PC-9 (cell line): ENCODE measurements around the gene CACNA1A. TPM values are rescaled to one million over a fixed set of nuclear protein-coding genes. Genes with fewer than 3 reads are reported as not detected.

ENCODE experiments used
- BruUV-seq: library from RNA; stranded (reverse); fragments of 400-500 nt; replicated peaks from 2 replicates; lab custom pipeline; 2021; lab: Mats Ljungman, UMichigan
- CTCF ChIA-PET: fragments of 300-600 bp; sonication (Branson Sonifier 250); formaldehyde crosslinking; loops from one replicate; lab custom pipeline; 2022; ENCODE audit warnings: antibody characterized with exemption; lab: Charles Lee
- POLR2A ChIA-PET: fragments of 300-600 bp; sonication (Branson Sonifier 250); formaldehyde crosslinking; loops from one replicate; lab custom pipeline; 2022; ENCODE audit warnings: antibody characterized with exemption; ENCODE audit not compliant: unreplicated experiment; lab: Charles Lee
- DNase-seq, 2 experiments: peaks; one replicate each; pipeline versions ENCODE4 v3.0.0 to v3.0.0-alpha.2; 2015 to 2022; ENCODE audit warnings: mixed read lengths in 1 of 2
- H2AFZ ChIP-seq: fragments of 200-600 bp; sonication (generic); 2 replicates; pipeline ENCODE4 v1.8.1; 2017; ENCODE audit warnings: antibody characterized with exemption
- H3F3A ChIP-seq: fragments of 200-600 bp; sonication (generic); 2 replicates; pipeline ENCODE4 v1.8.1; 2017; ENCODE audit warnings: antibody characterized with exemption, mild to moderate bottlenecking, low read depth; ENCODE audit not compliant: insufficient read depth
- H3K27ac ChIP-seq: fragments of 200-600 bp; sonication (generic); 2 replicates; pipeline ENCODE4 v1.6.1; 2016; ENCODE audit warnings: mixed run types
- H3K27me3 ChIP-seq: fragments of 200-600 bp; sonication (generic); 2 replicates; pipeline ENCODE4 v1.6.1; 2016; ENCODE audit warnings: low read depth, mixed run types; ENCODE audit not compliant: insufficient read depth
- H3K36me3 ChIP-seq: fragments of 200-600 bp; sonication (generic); 2 replicates; pipeline ENCODE4 v1.6.1; 2016; ENCODE audit warnings: low read depth, mixed run types
- H3K4me1 ChIP-seq: fragments of 200-600 bp; sonication (generic); replicated peaks from 2 replicates; pipeline ENCODE4 v1.6.1; 2016; ENCODE audit warnings: mixed run types; ENCODE audit not compliant: insufficient read depth
- H3K4me2 ChIP-seq: fragments of 200-600 bp; sonication (generic); 2 replicates; pipeline ENCODE4 v1.6.1; 2017; ENCODE audit warnings: mixed run types
- H3K4me3 ChIP-seq: fragments of 200-600 bp; sonication (generic); 2 replicates; pipeline ENCODE4 v1.6.1; 2016; ENCODE audit warnings: mixed run types
- H3K79me2 ChIP-seq: fragments of 200-600 bp; sonication (generic); 2 replicates; pipeline ENCODE4 v1.6.1; 2017; ENCODE audit warnings: low read depth, mixed run types
- H3K9me2 ChIP-seq: fragments of 200-600 bp; sonication (generic); 2 replicates; pipeline ENCODE4 v1.8.1; 2017; ENCODE audit warnings: mild to moderate bottlenecking; ENCODE audit not compliant: insufficient read depth
- H3K9me3 ChIP-seq: fragments of 200-600 bp; sonication (generic); 2 replicates; pipeline ENCODE4 v1.8.1; 2016; ENCODE audit warnings: low read depth; ENCODE audit not compliant: insufficient read depth
- H4K20me1 ChIP-seq: fragments of 200-600 bp; sonication (generic); 2 replicates; pipeline ENCODE4 v1.8.1; 2017; ENCODE audit not compliant: insufficient read depth
- CTCF ChIP-seq: fragments of 200-600 bp; sonication (generic); conservative IDR thresholded peaks from 2 replicates; pipeline ENCODE4 v1.6.1; 2017; ENCODE audit warnings: mixed run types, antibody characterized with exemption, mild to moderate bottlenecking, moderate library complexity
- EZH2 ChIP-seq: fragments of 200-600 bp; sonication (generic); IDR thresholded peaks from 2 replicates; pipeline ENCODE4 v1.8.0; 2017; ENCODE audit warnings: antibody characterized with exemption, low read depth
- intact Hi-C: fragments of 100-400 bp; cut with micrococcal nuclease; formaldehyde crosslinking; loops from one replicate; pipeline ENCODE4 v1.10.0; 2022; ENCODE audit not compliant: unreplicated experiment
- total RNA-seq: library from RNA; stranded (reverse); gene quantifications from 2 replicates; pipeline ENCODE4 v1.2.3, GENCODE V29; 2021

Gene CACNA1A
- total RNA-seq, 1 experiment from 2014 or later = 0.35 TPM

GRCh38 chr19:13502231-13502630 lies 4.0 kb downstream of the CACNA1A start:
- Histone ChIP-seq H3K36me3 (no peaks in the 10 kb centered on the region), H3F3A (no peaks in the 10 kb centered on the region), H2AFZ (no peak overlapping the region), H3K9me3 (no peaks in the 10 kb centered on the region), H3K27ac (no peak overlapping the region), H3K4me2 (no peak overlapping the region), H3K9me2 (no peaks in the 10 kb centered on the region), H3K4me3 (no peak overlapping the region), H3K27me3 (peaks cover 88% of the 10 kb centered on the region), H3K79me2 (no peaks in the 10 kb centered on the region), H4K20me1 (no peaks in the 10 kb centered on the region), H3K4me1 (no peaks in the 10 kb centered on the region)
- ChIA-PET CTCF (no interaction called here), POLR2A (no interaction called here)
- DNase-seq = no peak
- no TSS peak for BruUV-seq
- TF ChIP-seq CTCF (no peak), EZH2 (no peak)
- intact Hi-C loops = no loop called here

GRCh38 chr19:13499692-13500091 lies 6.6 kb downstream of the CACNA1A start:
- intact Hi-C loops = no loop called here
- TF ChIP-seq CTCF = no peak
- TF ChIP-seq EZH2 = no peak
- H3K4me2 ChIP-seq = no peak overlapping the region
- BruUV-seq = no TSS peak
- ChIA-PET CTCF (no interaction called here), POLR2A (no interaction called here)
- no peaks in the 10 kb centered on the region for H3K4me1 ChIP-seq
- H3K9me2 ChIP-seq = no peaks in the 10 kb centered on the region
- H3K4me3 ChIP-seq = no peak overlapping the region
- no peak overlapping the region for H2AFZ ChIP-seq
- no peaks in the 10 kb centered on the region for H3F3A ChIP-seq
- no peaks in the 10 kb centered on the region for H3K79me2 ChIP-seq
- H4K20me1 ChIP-seq = no peaks in the 10 kb centered on the region
- peaks cover 73% of the 10 kb centered on the region for H3K27me3 ChIP-seq
- H3K9me3 ChIP-seq = no peaks in the 10 kb centered on the region
- DNase-seq = no peak
- H3K36me3 ChIP-seq = no peaks in the 10 kb centered on the region
- H3K27ac ChIP-seq = no peak overlapping the region

GRCh38 chr19:13493516-13494310 lies 12.6 kb downstream of the CACNA1A start:
- intact Hi-C loops = no loop called here
- Histone ChIP-seq H3K9me3 (0 out of 2 replicates have a peak, but pooled peaks cover 3% of the 10 kb centered on the region), H4K20me1 (no peaks in the 10 kb centered on the region), H3K4me2 (no peak overlapping the region), H3K27me3 (peaks cover 38% of the 10 kb centered on the region), H3K79me2 (no peaks in the 10 kb centered on the region), H3K4me1 (no peaks in the 10 kb centered on the region), H3K36me3 (no peaks in the 10 kb centered on the region), H3K9me2 (no peaks in the 10 kb centered on the region), H3K27ac (no peak overlapping the region), H2AFZ (no peak overlapping the region), H3F3A (no peaks in the 10 kb centered on the region), H3K4me3 (no peak overlapping the region)
- TF ChIP-seq CTCF (no peak), EZH2 (no peak)
- no TSS peak for BruUV-seq
- no peak for DNase-seq
- POLR2A ChIA-PET = no interaction called here
- CTCF ChIA-PET = no interaction called here
